Tibial artery (tissue), 4 donors: ENCODE results near the gene MDN1.

Source experiments
- DNase-seq, 2 donors: peaks; one replicate each; pipeline ENCODE4 v3.0.0-alpha.2; 2019
- H3K27ac ChIP-seq, 2 donors: fragments of 200-600 bp; sonication (generic) in 1 of 2; 1 replicate in 1 of 2; 2 replicates in 1 of 2; pipeline ENCODE4 v1.5.1; 2018 to 2019; ENCODE audit warnings: mild to moderate bottlenecking in 1 of 2
- H3K27me3 ChIP-seq, 2 donors: fragments of 200-600 bp; sonication (generic) in 1 of 2; one replicate each; pipeline versions ENCODE4 v1.5.1 to v1.6.0; 2016 to 2019
- H3K36me3 ChIP-seq, 3 donors: fragments of 200-600 bp; sonication (generic) in 2 of 3; one replicate each; pipeline ENCODE4 v1.5.1; 2016 to 2019; ENCODE audit warnings: mild to moderate bottlenecking in 2 of 3
- H3K4me1 ChIP-seq, 4 donors: fragments of 200-600 bp; sonication (generic) in 2 of 4; 1 replicate in 3 of 4; 2 replicates in 1 of 4; pipeline ENCODE4 v1.5.1; 2016 to 2019
- H3K4me3 ChIP-seq, 2 donors: fragments of 200-600 bp; sonication (generic) in 1 of 2; 1 replicate in 1 of 2; 2 replicates in 1 of 2; pipeline ENCODE4 v1.5.1; 2018 to 2019; ENCODE audit warnings: mild to moderate bottlenecking in 2 of 2
- H3K9me3 ChIP-seq, 3 donors: fragments of 200-600 bp; sonication (generic) in 1 of 3; one replicate each; pipeline ENCODE4 v1.5.1; 2016 to 2019
- intact Hi-C: fragments of 100-400 bp; cut with DNase I; formaldehyde crosslinking; loops from one replicate; pipeline ENCODE4 v1.15.0; 2023; ENCODE audit warnings: low total_unique reads
- TF ChIP-seq, protein P1 (sequence below), 2 experiments: fragments of 200-600 bp in 1 of 2; fragments of 450-650 bp in 1 of 2; IDR thresholded peaks; one replicate each; pipeline ENCODE4 v1.5.1; 2017 to 2019; ENCODE audit warnings: antibody characterized with exemption in 2 of 2, mild to moderate bottlenecking in 1 of 2, moderate library complexity in 1 of 2

The MDN1 gene

DNA sequence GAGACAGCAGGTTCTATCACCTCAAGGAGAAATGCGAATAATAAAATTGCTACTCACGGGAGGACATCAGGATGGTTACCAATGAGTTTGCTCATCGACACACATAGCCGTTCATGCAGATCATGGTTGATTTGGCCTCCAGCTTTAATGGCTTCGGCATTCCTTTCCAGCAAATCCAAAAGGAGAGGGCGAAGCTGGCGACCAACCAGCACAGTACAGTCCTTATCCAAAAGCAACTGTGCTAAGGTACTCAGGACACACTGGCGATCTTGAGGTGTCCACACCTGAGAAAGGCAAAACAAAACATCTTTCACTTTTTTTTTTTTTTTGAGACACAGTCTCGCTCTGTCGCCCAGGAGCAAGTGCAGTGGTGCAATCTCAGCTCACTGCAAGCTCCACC is 16.3 kb downstream of the MDN1 start:
- peaks cover 13 to 47% (median 29%) of the 10 kb centered on the region in 3 donors for H3K36me3 ChIP-seq
- H3K4me1 ChIP-seq, result no peaks in the 10 kb centered on the region
- intact Hi-C loops, result no loop called here
- H3K27me3 ChIP-seq, result no peaks in the 10 kb centered on the region
- H3K4me3 ChIP-seq, result no peak overlapping the region
- TF ChIP-seq, protein P1, sequence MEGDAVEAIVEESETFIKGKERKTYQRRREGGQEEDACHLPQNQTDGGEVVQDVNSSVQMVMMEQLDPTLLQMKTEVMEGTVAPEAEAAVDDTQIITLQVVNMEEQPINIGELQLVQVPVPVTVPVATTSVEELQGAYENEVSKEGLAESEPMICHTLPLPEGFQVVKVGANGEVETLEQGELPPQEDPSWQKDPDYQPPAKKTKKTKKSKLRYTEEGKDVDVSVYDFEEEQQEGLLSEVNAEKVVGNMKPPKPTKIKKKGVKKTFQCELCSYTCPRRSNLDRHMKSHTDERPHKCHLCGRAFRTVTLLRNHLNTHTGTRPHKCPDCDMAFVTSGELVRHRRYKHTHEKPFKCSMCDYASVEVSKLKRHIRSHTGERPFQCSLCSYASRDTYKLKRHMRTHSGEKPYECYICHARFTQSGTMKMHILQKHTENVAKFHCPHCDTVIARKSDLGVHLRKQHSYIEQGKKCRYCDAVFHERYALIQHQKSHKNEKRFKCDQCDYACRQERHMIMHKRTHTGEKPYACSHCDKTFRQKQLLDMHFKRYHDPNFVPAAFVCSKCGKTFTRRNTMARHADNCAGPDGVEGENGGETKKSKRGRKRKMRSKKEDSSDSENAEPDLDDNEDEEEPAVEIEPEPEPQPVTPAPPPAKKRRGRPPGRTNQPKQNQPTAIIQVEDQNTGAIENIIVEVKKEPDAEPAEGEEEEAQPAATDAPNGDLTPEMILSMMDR (IDR thresholded peaks at IDR 0.05), result no peak
- H3K27ac ChIP-seq, result no peak overlapping the region
- H3K9me3 ChIP-seq, result no peaks in the 10 kb centered on the region
- DNase-seq, result no peak

- Histone ChIP-seq H3K4me1 (no peaks in the 10 kb centered on the region), H3K27ac (no peak overlapping the region), H3K36me3 (peaks cover 13 to 52% (median 30%) of the 10 kb centered on the region in 3 donors), H3K27me3 (no peaks in the 10 kb centered on the region), H3K4me3 (no peak overlapping the region), H3K9me3 (no peaks in the 10 kb centered on the region)
- TF ChIP-seq, protein P1 (IDR thresholded peaks at IDR 0.05), result no peak
- intact Hi-C loops, result no loop called here
- no peak for DNase-seq
These were observed 19.8 kb downstream of the MDN1 start for GRCh38 chr6:89799756-89800155.

GRCh38 chr6:89799096-89799495 is 20.5 kb downstream of the MDN1 start:
- Histone ChIP-seq H3K36me3 (peaks cover 13 to 58% (median 36%) of the 10 kb centered on the region in 3 donors), H3K4me3 (no peak overlapping the region), H3K27ac (no peak overlapping the region), H3K4me1 (no peaks in the 10 kb centered on the region), H3K27me3 (no peaks in the 10 kb centered on the region), H3K9me3 (no peaks in the 10 kb centered on the region)
- DNase-seq, result no peak
- intact Hi-C loops, result no loop called here
- TF ChIP-seq, protein P1 (IDR thresholded peaks at IDR 0.05), result no peak

DNA sequence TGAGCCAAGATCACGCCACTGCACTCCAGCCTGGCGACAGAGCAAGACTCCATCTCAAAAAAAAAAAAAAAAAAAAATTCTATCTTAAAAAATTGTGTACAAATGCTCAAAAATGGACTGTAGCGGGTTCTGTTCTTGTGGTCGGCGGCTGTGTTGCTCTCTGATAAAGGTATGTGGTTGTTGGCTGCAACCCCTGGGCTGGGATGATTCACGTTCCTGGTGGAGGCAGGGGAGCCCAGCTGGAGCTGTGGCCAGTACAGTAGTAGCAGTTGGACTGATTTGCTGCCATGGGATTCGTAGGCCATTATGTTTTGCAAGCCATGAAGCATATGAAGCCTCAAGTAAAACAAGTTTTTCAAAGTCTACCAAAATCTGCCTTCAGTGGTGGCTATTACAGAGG is 22.3 kb downstream of the MDN1 start:
- DNase-seq, result no peak
- H3K36me3 ChIP-seq, result peaks cover 25 to 68% (median 50%) of the 10 kb centered on the region in 3 donors
- H3K4me3 ChIP-seq, result no peak overlapping the region
- no peaks in the 10 kb centered on the region for H3K4me1 ChIP-seq
- no peak overlapping the region for H3K27ac ChIP-seq
- H3K9me3 ChIP-seq, result no peaks in the 10 kb centered on the region
- intact Hi-C loops, result no loop called here
- H3K27me3 ChIP-seq, result no peaks in the 10 kb centered on the region
- TF ChIP-seq, protein P1 (IDR thresholded peaks at IDR 0.05), result no peak

GRCh38 chr6:89794324-89794723 is 25.3 kb downstream of the MDN1 start:
- Histone ChIP-seq H3K9me3 (no peaks in the 10 kb centered on the region), H3K4me3 (no peak overlapping the region), H3K4me1 (no peaks in the 10 kb centered on the region), H3K27me3 (no peaks in the 10 kb centered on the region), H3K36me3 (peaks cover 33 to 56% (median 50%) of the 10 kb centered on the region in 3 donors), H3K27ac (no peak overlapping the region)
- TF ChIP-seq, protein P1 (IDR thresholded peaks at IDR 0.05), result no peak
- intact Hi-C loops, result no loop called here
- no peak for DNase-seq

GRCh38 chr6:89793586-89793985 is 26.0 kb downstream of the MDN1 start:
- TF ChIP-seq, protein P1 (IDR thresholded peaks at IDR 0.05), result no peak
- Histone ChIP-seq H3K27ac (no peak overlapping the region), H3K4me1 (no peaks in the 10 kb centered on the region), H3K36me3 (peaks cover 30 to 56% (median 51%) of the 10 kb centered on the region in 3 donors), H3K4me3 (no peak overlapping the region), H3K27me3 (no peaks in the 10 kb centered on the region), H3K9me3 (no peaks in the 10 kb centered on the region)
- no peak for DNase-seq
- intact Hi-C loops, result no loop called here
